Measurements from ENCODE around the gene UNC5B.

- TF ChIP-seq CTCF (IDR thresholded peaks at IDR 0.05) = no peak
- TF ChIP-seq POLR2A (IDR thresholded peaks at IDR 0.05) = no peak
These were observed 83.7 kb downstream of the UNC5B start for GRCh38 chr10:71296086-71296485.
